GM12878 (cell line): Measurements from ENCODE around the gene SFXN5. TPM values are rescaled to one million over a fixed set of nuclear protein-coding genes. Genes with fewer than 3 reads are reported as not detected.

ENCODE experiments used
- ATAC-seq: fragments of 200-7000 bp; cut with Tn5 transposase; 3 replicates; pipeline ENCODE4 v1.9.1; 2020; ENCODE audit warnings: mild to moderate bottlenecking, moderate library complexity
- BruUV-seq: library from RNA; stranded (reverse); fragments of 400-500 nt; replicated peaks from 2 replicates; lab custom pipeline; 2021; lab: Mats Ljungman, UMichigan
- CTCF ChIA-PET: fragments of 300-600 bp; sonication (Branson Sonifier 250); formaldehyde crosslinking; extraction: SDS; loops from one replicate; lab custom pipeline; 2021; ENCODE audit warnings: inconsistent platforms; lab: Yijun Ruan, JAX
- POLR2A ChIA-PET: fragments of 350-600 bp; formaldehyde crosslinking; extraction: SDS; loops from one replicate; lab custom pipeline; 2021; ENCODE audit warnings: inconsistent platforms; lab: Charles Lee
- RAD21 ChIA-PET: fragments of 300-600 bp; sonication (Branson Sonifier 250); formaldehyde crosslinking; loops from one replicate; lab custom pipeline; 2023; ENCODE audit warnings: antibody characterized with exemption; ENCODE audit not compliant: unreplicated experiment; lab: Charles Lee
- SMC1A ChIA-PET: fragments of 300-600 bp; sonication (Branson Sonifier 250); formaldehyde crosslinking; loops from one replicate; lab custom pipeline; 2023; ENCODE audit not compliant: unreplicated experiment, uncharacterized antibody; lab: Charles Lee
- DNase-seq: peaks from one replicate; pipeline ENCODE4 v3.0.0-alpha.2; 2011; ENCODE audit warnings: low read depth, low spot score
- FAIRE-seq: peaks from 3 replicates; lab custom pipeline; 2011; peaks lifted over from hg19 to GRCh38; lab: Jason Lieb, UNC
- H2AFZ ChIP-seq: 2 replicates; pipeline ENCODE4 v1.6.0; 2011; ENCODE audit warnings: low read depth, low read length, control low read depth; ENCODE audit not compliant: control insufficient read depth
- H3K27ac ChIP-seq: 2 replicates; pipeline ENCODE4 v1.5.1; 2011; ENCODE audit warnings: control low read depth; ENCODE audit not compliant: control insufficient read depth, insufficient read depth
- H3K27me3 ChIP-seq, 2 experiments: replicated peaks in 1 of 2; 2 replicates each; pipeline versions ENCODE4 v1.6.0 to v1.6.1; 2011; ENCODE audit warnings: low read length in 1 of 2; ENCODE audit not compliant: control insufficient read depth in 2 of 2, insufficient read depth in 2 of 2
- H3K36me3 ChIP-seq, 2 experiments: 2 replicates each; pipeline ENCODE4 v1.5.1; 2011; ENCODE audit warnings: low read length in 1 of 2; ENCODE audit not compliant: control insufficient read depth in 2 of 2, insufficient read depth in 2 of 2
- H3K4me1 ChIP-seq: 2 replicates; pipeline ENCODE4 v1.6.1; 2011; ENCODE audit warnings: mild to moderate bottlenecking, low read length, moderate library complexity, mixed read lengths; ENCODE audit not compliant: control insufficient read depth, insufficient read depth
- H3K4me2 ChIP-seq: 2 replicates; pipeline ENCODE4 v1.6.0; 2011; ENCODE audit warnings: control low read depth; ENCODE audit not compliant: control insufficient read depth, insufficient read depth
- H3K4me3 ChIP-seq: fragments of 200-600 bp; sonication (generic); 2 replicates; pipeline ENCODE4 v1.5.1; 2016
- H3K79me2 ChIP-seq: 2 replicates; pipeline ENCODE4 v1.6.0; 2011; ENCODE audit warnings: low read length; ENCODE audit not compliant: control insufficient read depth, insufficient read depth
- H3K9ac ChIP-seq: 2 replicates; pipeline ENCODE4 v1.8.0; 2011; ENCODE audit warnings: low read length, control low read depth, mixed read lengths; ENCODE audit not compliant: control insufficient read depth, insufficient read depth
- H3K9me3 ChIP-seq: replicated peaks from 3 replicates; pipeline ENCODE4 v1.5.1; 2011; ENCODE audit warnings: mild to moderate bottlenecking, low read length; ENCODE audit not compliant: control insufficient read depth, insufficient read depth
- H4K20me1 ChIP-seq: 2 replicates; pipeline ENCODE4 v1.6.0; 2011; ENCODE audit not compliant: control insufficient read depth, insufficient read depth
- HCFC1 ChIP-seq: fragments of 150-350 bp; IDR thresholded peaks from 2 replicates; pipeline ENCODE4 v1.6.1; 2014; ENCODE audit warnings: low read length
- IKZF2 ChIP-seq, 2 experiments: fragments of 450-650 bp; IDR thresholded peaks; 2 replicates each; pipeline ENCODE4 v1.6.1; 2017; ENCODE audit warnings: mild to moderate bottlenecking in 2 of 2, moderate library complexity in 2 of 2
- LARP7 ChIP-seq: fragments of 450-650 bp; IDR thresholded peaks from 2 replicates; pipeline ENCODE4 v1.6.1; 2017; ENCODE audit warnings: mild to moderate bottlenecking
- NFYB ChIP-seq: IDR thresholded peaks from 2 replicates; pipeline ENCODE4 v1.6.1; 2011; ENCODE audit warnings: low read depth, mild to moderate bottlenecking, low read length, improper control_type of control experiment, moderate library complexity; ENCODE audit not compliant: insufficient read depth
- NR2C1 ChIP-seq: fragments of 450-650 bp; IDR thresholded peaks from 2 replicates; pipeline ENCODE4 v1.6.1; 2017; ENCODE audit warnings: antibody characterized with exemption, mild to moderate bottlenecking, moderate library complexity
- SIN3A ChIP-seq: IDR thresholded peaks from 2 replicates; pipeline ENCODE4 v1.6.1; 2012; ENCODE audit warnings: low read depth, low read length, improper control_type of control experiment
- SMC3 ChIP-seq: IDR thresholded peaks from 2 replicates; pipeline ENCODE4 v1.6.1; 2011; ENCODE audit warnings: low read length, improper control_type of control experiment, borderline replicate concordance
- STAT3 ChIP-seq: IDR thresholded peaks from 2 replicates; pipeline ENCODE4 v1.6.1; 2011; ENCODE audit warnings: low read depth, low read length, improper control_type of control experiment
- ZNF24 ChIP-seq: fragments of 450-650 bp; IDR thresholded peaks from 2 replicates; pipeline ENCODE4 v1.6.1; 2017; ENCODE audit warnings: antibody characterized with exemption, mild to moderate bottlenecking
- whole genome bisulfite sequencing: methylation state at CpG from one replicate; pipeline ENCODE4 v1.1.6; 2016; ENCODE audit warnings: low lambda C conversion rate; ENCODE audit not compliant: insufficient replicate concordance, insufficient coverage; ENCODE audit errors: missing lambda C conversion rate; 5-methylcytosine and 5-hydroxymethylcytosine counted together
- in situ Hi-C: fragments of 300-500 bp; cut with MboI; formaldehyde crosslinking; loops from 9 replicates; pipeline ENCODE4 v1.14.3; 2018; ENCODE audit warnings: mixed read lengths
- intact Hi-C: fragments of 100-400 bp; cut with micrococcal nuclease; formaldehyde crosslinking; loops from one replicate; pipeline ENCODE4 v1.14.2; 2022; ENCODE audit not compliant: unreplicated experiment
- polyA plus RNA-seq, 11 experiments: library from polyadenylated mRNA; depleted of rRNA in 4 of 11; unstranded in 6 of 11; stranded (reverse) in 5 of 11; fragments of >200 nt; fragmentation: Nextera tagmentation in 4 of 11; fragmentation: Illumina TruSeq in 1 of 11; extraction: Ambion mirVana in 4 of 11; extraction: Trizol in 1 of 11; gene quantifications; 1 replicate in 1 of 11; 2 replicates in 10 of 11; pipeline versions ENCODE4 v1.2.1 to v1.2.3, GENCODE V29; 2011 to 2016; ENCODE audit warnings: inconsistent platforms in 2 of 11, missing spikeins in 2 of 11, low read depth in 1 of 11
- total RNA-seq, 4 experiments: library from RNA; depleted of rRNA in 3 of 4; stranded (reverse); fragments of >200 nt in 3 of 4; fragmentation: Illumina TruSeq in 1 of 4; extraction: Trizol in 1 of 4; gene quantifications; 2 replicates each; pipeline versions ENCODE4 v1.2.1 to v1.2.3, GENCODE V29; 2013 to 2021
- TF ChIP-seq, protein P1 (sequence below): fragments of 150-350 bp; IDR thresholded peaks from 2 replicates; pipeline ENCODE4 v1.6.1; 2014; ENCODE audit warnings: mild to moderate bottlenecking, low read depth, low read length
- TF ChIP-seq, protein P2 (sequence below): IDR thresholded peaks from 2 replicates; pipeline ENCODE4 v1.6.1; 2012; ENCODE audit warnings: improper control_type of control experiment, low read depth, low read length; ENCODE audit not compliant: insufficient replicate concordance
- TF ChIP-seq, protein P3 (sequence below): IDR thresholded peaks from 2 replicates; pipeline ENCODE4 v1.6.1; 2012; ENCODE audit warnings: low read depth, low read length, improper control_type of control experiment
- TF ChIP-seq, protein P4 (sequence below): IDR thresholded peaks from 2 replicates; pipeline ENCODE4 v1.6.1; 2011; ENCODE audit warnings: borderline replicate concordance, low read depth, mild to moderate bottlenecking, moderate library complexity, low read length; ENCODE audit not compliant: insufficient read depth, poor library complexity, severe bottlenecking

Gene SFXN5
- total and polyA plus RNA-seq, 10 of the 15 experiments (the other 5 are each of a cell fraction or from before 2014, with no cell fraction given) = 3.3 to 15.9 (median 11.2) TPM

DNA sequence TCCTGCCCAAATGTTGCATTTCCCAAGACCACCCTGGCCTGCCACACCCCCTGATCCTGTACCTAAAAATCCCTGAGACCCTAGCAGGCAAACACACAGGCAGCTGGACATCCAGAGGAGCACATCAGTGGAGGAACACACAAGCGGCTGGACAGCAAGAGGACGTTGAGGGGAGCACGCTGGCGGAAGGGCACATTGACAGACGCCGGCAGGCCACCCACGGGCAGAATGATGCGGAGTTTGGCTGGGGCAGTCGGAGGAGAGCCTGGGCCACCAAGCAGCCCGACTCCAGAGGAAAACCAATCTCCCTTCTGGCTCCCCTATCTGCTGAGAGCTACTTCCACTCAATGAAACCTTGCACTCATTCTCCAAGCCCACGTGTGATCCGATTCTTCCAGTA is 106.5 kb downstream of the SFXN5 start:
- intact Hi-C loops = no loop called here
- ChIA-PET POLR2A (no interaction called here), CTCF (interaction anchor here (0.8 to 3.3 kb wide), 2 partner anchors 72 to 77 kb away, joined by 3 to 16 read pairs; partner anchors contain the start of gene SPR), RAD21 (no interaction called here), SMC1A (no interaction called here)
- DNase-seq = no peak
- ATAC-seq = no peak
- Histone ChIP-seq H3K27ac (no peak overlapping the region), H2AFZ (no peak overlapping the region), H3K9me3 (no peaks in the 10 kb centered on the region), H4K20me1 (no peaks in the 10 kb centered on the region; the same call in 1 of the 2 replicates), H3K79me2 (no peaks in the 10 kb centered on the region), H3K9ac (no peak overlapping the region), H3K27me3 (no peaks in the 10 kb centered on the region; a peak in 1 of 4 replicates), H3K4me1 (no peaks in the 10 kb centered on the region), H3K36me3 (no peaks in the 10 kb centered on the region), H3K4me2 (no peak overlapping the region), H3K4me3 (no peak overlapping the region)
- WGBS = 54% methylated on average over 12 of the region's 12 CpGs
- no TSS peak for BruUV-seq
- in situ Hi-C loops = no loop called here
- no peak for FAIRE-seq
- TF ChIP-seq SMC3 = no peak
- TF ChIP-seq SIN3A = no peak
- TF ChIP-seq, protein P1, sequence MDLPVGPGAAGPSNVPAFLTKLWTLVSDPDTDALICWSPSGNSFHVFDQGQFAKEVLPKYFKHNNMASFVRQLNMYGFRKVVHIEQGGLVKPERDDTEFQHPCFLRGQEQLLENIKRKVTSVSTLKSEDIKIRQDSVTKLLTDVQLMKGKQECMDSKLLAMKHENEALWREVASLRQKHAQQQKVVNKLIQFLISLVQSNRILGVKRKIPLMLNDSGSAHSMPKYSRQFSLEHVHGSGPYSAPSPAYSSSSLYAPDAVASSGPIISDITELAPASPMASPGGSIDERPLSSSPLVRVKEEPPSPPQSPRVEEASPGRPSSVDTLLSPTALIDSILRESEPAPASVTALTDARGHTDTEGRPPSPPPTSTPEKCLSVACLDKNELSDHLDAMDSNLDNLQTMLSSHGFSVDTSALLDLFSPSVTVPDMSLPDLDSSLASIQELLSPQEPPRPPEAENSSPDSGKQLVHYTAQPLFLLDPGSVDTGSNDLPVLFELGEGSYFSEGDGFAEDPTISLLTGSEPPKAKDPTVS = no peak
- TF ChIP-seq, protein P2, sequence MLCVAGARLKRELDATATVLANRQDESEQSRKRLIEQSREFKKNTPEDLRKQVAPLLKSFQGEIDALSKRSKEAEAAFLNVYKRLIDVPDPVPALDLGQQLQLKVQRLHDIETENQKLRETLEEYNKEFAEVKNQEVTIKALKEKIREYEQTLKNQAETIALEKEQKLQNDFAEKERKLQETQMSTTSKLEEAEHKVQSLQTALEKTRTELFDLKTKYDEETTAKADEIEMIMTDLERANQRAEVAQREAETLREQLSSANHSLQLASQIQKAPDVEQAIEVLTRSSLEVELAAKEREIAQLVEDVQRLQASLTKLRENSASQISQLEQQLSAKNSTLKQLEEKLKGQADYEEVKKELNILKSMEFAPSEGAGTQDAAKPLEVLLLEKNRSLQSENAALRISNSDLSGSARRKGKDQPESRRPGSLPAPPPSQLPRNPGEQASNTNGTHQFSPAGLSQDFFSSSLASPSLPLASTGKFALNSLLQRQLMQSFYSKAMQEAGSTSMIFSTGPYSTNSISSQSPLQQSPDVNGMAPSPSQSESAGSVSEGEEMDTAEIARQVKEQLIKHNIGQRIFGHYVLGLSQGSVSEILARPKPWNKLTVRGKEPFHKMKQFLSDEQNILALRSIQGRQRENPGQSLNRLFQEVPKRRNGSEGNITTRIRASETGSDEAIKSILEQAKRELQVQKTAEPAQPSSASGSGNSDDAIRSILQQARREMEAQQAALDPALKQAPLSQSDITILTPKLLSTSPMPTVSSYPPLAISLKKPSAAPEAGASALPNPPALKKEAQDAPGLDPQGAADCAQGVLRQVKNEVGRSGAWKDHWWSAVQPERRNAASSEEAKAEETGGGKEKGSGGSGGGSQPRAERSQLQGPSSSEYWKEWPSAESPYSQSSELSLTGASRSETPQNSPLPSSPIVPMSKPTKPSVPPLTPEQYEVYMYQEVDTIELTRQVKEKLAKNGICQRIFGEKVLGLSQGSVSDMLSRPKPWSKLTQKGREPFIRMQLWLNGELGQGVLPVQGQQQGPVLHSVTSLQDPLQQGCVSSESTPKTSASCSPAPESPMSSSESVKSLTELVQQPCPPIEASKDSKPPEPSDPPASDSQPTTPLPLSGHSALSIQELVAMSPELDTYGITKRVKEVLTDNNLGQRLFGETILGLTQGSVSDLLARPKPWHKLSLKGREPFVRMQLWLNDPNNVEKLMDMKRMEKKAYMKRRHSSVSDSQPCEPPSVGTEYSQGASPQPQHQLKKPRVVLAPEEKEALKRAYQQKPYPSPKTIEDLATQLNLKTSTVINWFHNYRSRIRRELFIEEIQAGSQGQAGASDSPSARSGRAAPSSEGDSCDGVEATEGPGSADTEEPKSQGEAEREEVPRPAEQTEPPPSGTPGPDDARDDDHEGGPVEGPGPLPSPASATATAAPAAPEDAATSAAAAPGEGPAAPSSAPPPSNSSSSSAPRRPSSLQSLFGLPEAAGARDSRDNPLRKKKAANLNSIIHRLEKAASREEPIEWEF = no peak
- TF ChIP-seq ZNF24 = no peak
- TF ChIP-seq LARP7 = no peak
- TF ChIP-seq, protein P3, sequence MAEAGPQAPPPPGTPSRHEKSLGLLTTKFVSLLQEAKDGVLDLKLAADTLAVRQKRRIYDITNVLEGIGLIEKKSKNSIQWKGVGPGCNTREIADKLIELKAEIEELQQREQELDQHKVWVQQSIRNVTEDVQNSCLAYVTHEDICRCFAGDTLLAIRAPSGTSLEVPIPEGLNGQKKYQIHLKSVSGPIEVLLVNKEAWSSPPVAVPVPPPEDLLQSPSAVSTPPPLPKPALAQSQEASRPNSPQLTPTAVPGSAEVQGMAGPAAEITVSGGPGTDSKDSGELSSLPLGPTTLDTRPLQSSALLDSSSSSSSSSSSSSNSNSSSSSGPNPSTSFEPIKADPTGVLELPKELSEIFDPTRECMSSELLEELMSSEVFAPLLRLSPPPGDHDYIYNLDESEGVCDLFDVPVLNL = no peak
- TF ChIP-seq NFYB = no peak
- TF ChIP-seq HCFC1 = no peak
- TF ChIP-seq IKZF2 (IDR thresholded peaks at IDR 0.05) = no peak
- no peak for TF ChIP-seq NR2C1
- no peak for TF ChIP-seq STAT3
- TF ChIP-seq, protein P4, sequence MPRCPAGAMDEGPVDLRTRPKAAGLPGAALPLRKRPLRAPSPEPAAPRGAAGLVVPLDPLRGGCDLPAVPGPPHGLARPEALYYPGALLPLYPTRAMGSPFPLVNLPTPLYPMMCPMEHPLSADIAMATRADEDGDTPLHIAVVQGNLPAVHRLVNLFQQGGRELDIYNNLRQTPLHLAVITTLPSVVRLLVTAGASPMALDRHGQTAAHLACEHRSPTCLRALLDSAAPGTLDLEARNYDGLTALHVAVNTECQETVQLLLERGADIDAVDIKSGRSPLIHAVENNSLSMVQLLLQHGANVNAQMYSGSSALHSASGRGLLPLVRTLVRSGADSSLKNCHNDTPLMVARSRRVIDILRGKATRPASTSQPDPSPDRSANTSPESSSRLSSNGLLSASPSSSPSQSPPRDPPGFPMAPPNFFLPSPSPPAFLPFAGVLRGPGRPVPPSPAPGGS = no peak
